Brain microvascular endothelial cell (primary cell): ENCODE results near the gene FAM124B.

Experiments
- DNase-seq: peaks from one replicate; pipeline ENCODE4 v3.0.0-alpha.2; 2020
- H3K27ac ChIP-seq: fragments of 250-450 bp; sonication (Bioruptor Pico); 2 replicates; pipeline ENCODE4 v1.5.1; 2020; ENCODE audit warnings: mild to moderate bottlenecking, moderate library complexity
- H3K27me3 ChIP-seq: fragments of 250-450 bp; sonication (Bioruptor Pico); replicated peaks from 2 replicates; pipeline ENCODE4 v1.5.1; 2020; ENCODE audit warnings: mild to moderate bottlenecking
- H3K36me3 ChIP-seq: fragments of 250-450 bp; sonication (Bioruptor Pico); replicated peaks from 2 replicates; pipeline ENCODE4 v1.5.1; 2020; ENCODE audit warnings: mild to moderate bottlenecking
- H3K4me3 ChIP-seq: 2 replicates; pipeline ENCODE4 v1.5.1; 2011; ENCODE audit warnings: low read depth, mild to moderate bottlenecking, control low read depth, low read length, moderate library complexity
- CTCF ChIP-seq: IDR thresholded peaks from 2 replicates; pipeline ENCODE4 v1.5.1; 2011; ENCODE audit warnings: low read depth, mild to moderate bottlenecking, moderate library complexity, low read length, control low read depth, inconsistent platforms; ENCODE audit errors: missing control alignments
- in situ Hi-C: cut with HindIII; loops from 2 replicates; pipeline ENCODE4 v1.10.0; 2017; ENCODE audit warnings: low sequenced_read_pairs, low pct_ligation_motif_present

The FAM124B gene

GRCh38 chr2:224433442-224433841, 31.5 kb upstream of the FAM124B start:
- no peak overlapping the region for H3K27ac ChIP-seq
- H3K27me3 ChIP-seq: no peaks in the 10 kb centered on the region
- no peak for TF ChIP-seq CTCF
- H3K36me3 ChIP-seq: no peaks in the 10 kb centered on the region
- DNase-seq: no peak
- in situ Hi-C loops: no loop called here
- no peak overlapping the region for H3K4me3 ChIP-seq

GRCh38 chr2:224432003-224432579, 30.2 kb upstream of the FAM124B start:
- DNase-seq: no peak
- in situ Hi-C loops: no loop called here
- H3K27ac ChIP-seq: no peak overlapping the region
- H3K36me3 ChIP-seq: no peaks in the 10 kb centered on the region
- H3K27me3 ChIP-seq: no peaks in the 10 kb centered on the region
- no peak for TF ChIP-seq CTCF
- H3K4me3 ChIP-seq: no peak overlapping the region

GRCh38 chr2:224429441-224429810, 27.5 kb upstream of the FAM124B start:
- Histone ChIP-seq H3K4me3 (no peak overlapping the region), H3K27me3 (no peaks in the 10 kb centered on the region), H3K36me3 (no peaks in the 10 kb centered on the region), H3K27ac (no peak overlapping the region)
- no peak for TF ChIP-seq CTCF
- no peak for DNase-seq
- in situ Hi-C loops: no loop called here

GRCh38 chr2:224428787-224429440, 27.0 kb upstream of the FAM124B start:
- no peak for DNase-seq
- H3K36me3 ChIP-seq: no peaks in the 10 kb centered on the region
- in situ Hi-C loops: no loop called here
- H3K27ac ChIP-seq: no peak overlapping the region
- H3K27me3 ChIP-seq: no peaks in the 10 kb centered on the region
- TF ChIP-seq CTCF: no peak
- H3K4me3 ChIP-seq: no peak overlapping the region

- H3K27me3 ChIP-seq: no peaks in the 10 kb centered on the region
- no peak for TF ChIP-seq CTCF
- DNase-seq: no peak
- H3K4me3 ChIP-seq: no peak overlapping the region
- no peak overlapping the region for H3K27ac ChIP-seq
- in situ Hi-C loops: no loop called here
- no peaks in the 10 kb centered on the region for H3K36me3 ChIP-seq
Observed at GRCh38 chr2:224427471-224427870, 25.6 kb upstream of the FAM124B start.

- Histone ChIP-seq H3K36me3 (no peaks in the 10 kb centered on the region), H3K4me3 (no peak overlapping the region), H3K27me3 (no peaks in the 10 kb centered on the region), H3K27ac (no peak overlapping the region)
- DNase-seq: no peak
- no peak for TF ChIP-seq CTCF
- in situ Hi-C loops: no loop called here
Observed at GRCh38 chr2:224426656-224427055, 24.7 kb upstream of the FAM124B start.
